NCI-H69 (cell line): ENCODE results near the gene TP53BP2.

Experiments
- DNase-seq: peaks from one replicate; lab custom pipeline; 2025; lab: John Stamatoyannopoulos, UW

Gene TP53BP2

DNA sequence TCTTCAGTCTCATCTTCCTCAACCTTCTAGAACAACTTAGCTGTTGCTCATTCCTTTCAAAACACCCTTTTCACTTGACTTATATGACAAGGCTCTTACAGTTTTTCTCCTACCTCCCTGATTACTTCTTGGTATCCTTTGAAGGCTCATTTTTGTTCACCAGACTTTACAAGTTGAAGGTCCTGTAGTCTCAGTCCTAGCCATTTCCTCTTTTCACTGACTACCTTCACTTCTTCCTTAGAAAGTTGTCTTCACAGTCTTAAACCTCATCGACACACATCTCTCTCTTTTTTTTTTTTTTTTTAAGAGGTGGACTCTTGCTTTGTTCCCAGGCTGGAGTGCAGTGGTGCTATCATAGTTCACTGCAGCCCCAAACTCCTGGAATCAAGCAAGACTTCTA lies 6.6 kb upstream of the TP53BP2 start:
- no peak for DNase-seq

- DNase-seq, result no peak
Measured at GRCh38 chr1:223849352-223850254, 3.9 kb upstream of the TP53BP2 start.

GRCh38 chr1:223848536-223848935 lies 2.8 kb upstream of the TP53BP2 start:
- DNase-seq, result no peak

- DNase-seq, result no peak
Measured at GRCh38 chr1:223847781-223848345, 2.1 kb upstream of the TP53BP2 start.

DNA sequence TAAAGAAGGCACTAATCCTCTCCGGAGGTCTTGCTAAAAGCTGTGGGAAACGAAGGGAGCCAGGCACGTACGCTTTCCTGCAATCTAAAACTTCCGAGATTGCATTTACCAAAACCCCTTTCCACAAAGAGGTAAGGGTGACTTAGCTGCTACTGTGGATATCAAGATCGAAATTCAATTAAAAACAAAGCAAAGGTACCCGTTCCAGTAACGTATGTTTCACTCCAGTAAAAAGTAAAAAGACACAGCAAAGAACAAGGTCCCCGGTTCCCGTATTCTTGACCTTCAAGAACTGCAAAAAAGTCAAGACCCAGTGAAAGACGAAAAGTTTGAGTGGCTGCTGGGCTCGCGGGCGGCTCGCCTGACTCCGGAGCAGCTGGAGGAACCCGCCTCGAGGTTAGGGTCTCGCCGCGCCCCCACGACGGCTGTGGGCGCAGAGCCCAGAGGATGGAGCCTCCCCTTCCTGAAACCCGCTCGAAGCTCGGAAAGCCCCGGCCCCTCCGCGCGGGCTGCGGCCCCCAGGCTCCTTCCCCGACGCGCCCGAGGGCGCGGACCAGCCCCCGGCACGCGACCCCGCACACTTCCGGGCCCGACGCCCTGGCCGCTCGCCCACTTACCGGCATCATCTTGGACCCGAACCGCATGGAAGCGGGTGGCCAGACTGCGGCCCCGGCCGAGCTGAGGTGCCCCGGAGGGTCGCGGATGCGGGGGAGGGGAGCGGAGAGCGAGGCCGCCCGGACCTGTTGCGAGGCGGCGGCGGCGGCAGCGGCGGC lies 524 bp downstream of the TP53BP2 start:
- DNase-seq, result peak; percentile 87

- DNase-seq, result no peak
Measured at GRCh38 chr1:223844787-223845036, 1.0 kb downstream of the TP53BP2 start.

DNA sequence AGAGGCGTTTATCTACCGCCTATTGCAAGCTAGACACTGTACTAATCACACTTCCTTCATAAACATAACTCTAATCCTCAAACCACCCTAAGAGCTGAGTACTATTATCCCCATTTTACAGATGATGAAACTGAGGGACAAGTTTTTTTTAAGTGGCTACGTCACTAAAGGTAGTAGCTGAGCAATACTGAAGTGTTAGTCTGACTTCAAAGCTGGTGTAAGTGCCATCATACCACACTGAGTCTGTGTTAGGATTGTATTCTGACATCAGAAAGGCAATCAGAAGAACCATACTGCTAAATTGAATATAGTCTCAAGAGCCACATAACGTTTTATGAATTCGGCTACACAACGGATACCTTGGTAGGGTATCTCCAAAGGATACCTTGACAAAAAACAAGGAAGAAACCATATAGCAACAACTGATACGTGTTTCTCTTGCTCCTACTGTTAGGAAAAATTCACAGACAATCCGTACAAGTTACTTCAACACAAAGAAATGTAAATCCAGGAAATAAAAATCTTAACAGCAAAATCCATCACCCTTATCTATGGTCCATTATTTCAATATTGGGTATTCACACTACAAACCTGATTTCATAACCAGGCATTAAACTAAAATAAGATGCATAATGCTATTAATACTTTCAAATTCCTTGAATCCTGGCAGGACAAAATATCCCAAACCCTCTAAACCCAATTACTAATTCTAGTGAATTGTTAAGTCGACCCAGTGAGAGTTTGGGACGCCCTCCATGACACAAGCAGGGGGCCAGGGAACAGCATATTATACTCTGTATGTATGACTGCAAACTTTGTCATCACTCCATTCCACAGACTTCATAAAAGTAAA lies 1.6 kb downstream of the TP53BP2 start:
- peak; percentile 51 for DNase-seq

DNA sequence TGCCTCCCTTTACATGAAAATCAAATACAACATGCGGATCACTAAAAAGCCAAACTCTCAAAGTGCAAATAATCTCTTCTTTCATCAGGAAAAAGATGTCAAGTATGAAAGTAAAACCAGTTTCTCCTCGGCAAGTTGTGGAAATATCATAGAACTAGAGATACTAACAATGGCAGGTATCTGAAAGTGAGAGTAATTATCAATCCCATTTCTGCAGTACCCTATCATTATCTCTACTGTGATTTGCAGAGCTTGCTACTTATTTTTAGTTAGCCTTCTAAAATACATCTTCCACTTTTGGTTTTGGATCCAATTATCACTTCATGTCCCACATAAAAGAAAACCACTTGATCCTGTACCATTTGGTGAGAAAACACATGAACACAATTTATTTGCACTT lies 3.0 kb downstream of the TP53BP2 start:
- DNase-seq, result peak; percentile 62

- peak; percentile 30 for DNase-seq
Measured at GRCh38 chr1:223841977-223842623, 3.6 kb downstream of the TP53BP2 start.

DNA sequence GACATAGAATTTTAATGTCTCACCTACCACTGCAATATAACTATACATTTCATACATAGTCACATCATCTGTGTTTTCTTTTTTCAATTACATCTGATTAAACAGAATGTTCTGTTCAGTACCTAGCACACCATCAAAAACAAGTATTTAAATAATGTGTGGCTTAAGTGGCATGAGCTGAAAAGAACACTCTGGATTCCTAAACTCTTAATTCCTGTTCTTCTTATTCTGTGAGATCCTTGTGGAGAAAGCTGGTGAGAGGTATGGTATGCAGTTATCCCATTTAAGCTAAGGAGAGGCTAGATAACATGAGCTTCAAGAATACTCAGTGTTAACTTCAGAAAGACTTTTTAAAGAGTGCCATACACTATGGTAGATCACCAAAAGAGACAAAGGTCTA lies 5.5 kb downstream of the TP53BP2 start:
- no peak for DNase-seq

DNA sequence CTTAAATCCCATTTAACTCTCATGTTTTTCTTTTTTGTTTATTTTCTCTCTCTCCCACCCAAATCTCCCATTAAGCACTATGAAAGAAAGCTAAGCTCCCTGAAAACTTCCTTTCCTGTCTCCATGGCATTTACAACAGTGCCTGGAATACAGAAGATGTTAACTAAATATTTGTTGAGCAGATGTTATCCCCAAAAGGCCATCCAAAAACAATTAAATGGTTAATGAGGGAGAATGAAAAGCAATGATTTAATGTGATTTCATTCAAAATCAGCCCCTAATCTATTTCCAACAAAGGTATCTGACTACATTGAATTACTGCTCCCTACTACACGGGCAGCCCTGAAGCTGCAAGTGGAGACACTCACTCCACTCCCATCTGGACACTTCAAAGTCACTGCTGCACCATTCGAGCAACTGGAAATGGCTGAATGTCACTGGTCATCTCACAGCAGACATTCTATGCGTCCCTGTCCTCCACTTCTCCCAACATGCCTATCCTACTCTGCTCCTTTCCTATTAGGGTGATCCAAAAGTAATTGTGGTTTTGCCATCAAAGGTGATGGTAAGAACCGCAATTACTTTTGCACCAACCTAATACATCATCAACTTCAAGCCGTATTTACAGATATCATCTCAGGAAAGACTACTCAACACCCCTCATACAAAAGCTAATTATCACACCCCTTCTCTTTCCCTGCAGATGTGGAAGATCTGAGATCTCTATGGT lies 7.5 kb downstream of the TP53BP2 start:
- DNase-seq, result peak; percentile 79

DNA sequence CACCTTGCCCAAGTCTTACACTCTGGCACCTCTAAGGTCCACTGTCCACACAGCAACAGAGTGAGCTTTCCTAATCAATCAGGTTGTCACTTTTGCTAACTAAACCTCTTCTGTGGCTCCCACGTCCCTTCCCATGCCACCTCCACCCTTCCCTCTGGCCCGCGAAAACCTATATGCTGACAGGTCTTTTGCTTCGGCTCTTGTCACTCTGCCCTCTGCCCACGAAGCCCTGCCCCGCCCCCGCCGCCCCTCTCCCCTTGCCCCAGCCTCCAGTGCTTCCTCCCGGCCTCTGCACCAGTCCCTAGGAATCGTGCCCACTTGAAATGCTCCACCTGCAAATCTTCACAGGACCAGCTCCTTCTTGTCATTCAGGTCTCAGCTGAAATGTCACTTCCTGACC lies 8.1 kb downstream of the TP53BP2 start:
- DNase-seq, result no peak

DNA sequence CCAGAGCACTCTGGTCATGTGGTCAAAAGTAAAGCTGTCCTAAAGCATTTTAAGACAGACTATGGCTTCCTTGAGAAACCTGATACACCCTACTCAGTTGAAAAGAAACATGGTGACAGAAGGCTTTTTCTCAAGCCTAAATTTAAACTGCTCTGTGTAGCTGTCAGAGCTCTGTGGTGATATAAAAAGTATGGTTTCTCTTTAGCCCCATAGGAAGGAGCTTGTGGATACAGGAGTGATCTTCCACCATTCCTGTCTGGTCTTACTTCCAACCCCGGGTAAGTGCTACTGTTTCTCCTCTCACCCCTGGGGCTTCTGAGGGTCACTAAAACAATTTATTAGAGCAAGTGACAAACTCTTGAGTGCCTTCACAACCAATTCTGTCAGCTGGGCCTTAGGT lies 8.5 kb downstream of the TP53BP2 start:
- DNase-seq, result peak; percentile 67

DNA sequence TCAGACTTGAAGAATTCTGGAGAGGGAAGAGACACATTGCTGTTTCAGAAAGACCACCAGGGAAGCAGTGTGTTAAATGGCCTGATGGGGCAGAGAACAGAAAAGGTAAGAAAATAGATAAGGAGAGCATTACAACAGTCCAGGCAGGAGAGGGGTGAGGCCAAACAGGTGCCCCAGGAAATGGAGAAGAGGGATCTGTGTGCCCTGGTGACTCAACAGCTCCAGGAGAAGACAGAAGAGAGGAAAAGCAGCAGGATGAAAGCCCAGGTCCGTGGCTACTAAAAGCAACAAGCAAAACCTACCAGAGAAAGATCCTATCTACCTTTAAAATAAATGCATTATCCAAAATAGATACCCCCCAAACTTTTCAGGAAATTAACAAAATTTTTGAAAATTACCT lies 9.2 kb downstream of the TP53BP2 start:
- peak; percentile 8 for DNase-seq

- DNase-seq, result no peak
Measured at GRCh38 chr1:223835754-223836153, 10.0 kb downstream of the TP53BP2 start.

GRCh38 chr1:223834660-223835263 lies 11.0 kb downstream of the TP53BP2 start:
- DNase-seq, result no peak

DNA sequence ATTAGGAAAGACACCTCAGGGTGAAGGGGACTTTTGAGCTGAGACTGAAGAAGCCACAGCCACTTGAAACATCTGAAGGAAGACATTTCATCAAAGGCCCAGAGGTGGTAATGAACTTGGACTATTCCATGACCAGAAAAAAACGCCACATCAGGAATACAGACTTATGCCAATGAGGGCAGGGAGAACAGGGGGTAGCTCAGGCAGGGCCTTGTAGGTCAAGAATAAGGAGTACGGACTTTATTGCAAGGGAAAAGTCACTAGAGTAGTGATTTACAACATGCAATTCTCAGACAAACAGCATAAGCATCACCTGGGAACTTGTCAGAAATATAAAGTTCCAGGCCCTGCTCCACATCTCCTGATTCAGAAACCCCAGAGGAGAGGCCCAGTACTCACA lies 11.8 kb downstream of the TP53BP2 start:
- no peak for DNase-seq

- DNase-seq, result no peak
Measured at GRCh38 chr1:223832637-223832943, 13.2 kb downstream of the TP53BP2 start.

DNA sequence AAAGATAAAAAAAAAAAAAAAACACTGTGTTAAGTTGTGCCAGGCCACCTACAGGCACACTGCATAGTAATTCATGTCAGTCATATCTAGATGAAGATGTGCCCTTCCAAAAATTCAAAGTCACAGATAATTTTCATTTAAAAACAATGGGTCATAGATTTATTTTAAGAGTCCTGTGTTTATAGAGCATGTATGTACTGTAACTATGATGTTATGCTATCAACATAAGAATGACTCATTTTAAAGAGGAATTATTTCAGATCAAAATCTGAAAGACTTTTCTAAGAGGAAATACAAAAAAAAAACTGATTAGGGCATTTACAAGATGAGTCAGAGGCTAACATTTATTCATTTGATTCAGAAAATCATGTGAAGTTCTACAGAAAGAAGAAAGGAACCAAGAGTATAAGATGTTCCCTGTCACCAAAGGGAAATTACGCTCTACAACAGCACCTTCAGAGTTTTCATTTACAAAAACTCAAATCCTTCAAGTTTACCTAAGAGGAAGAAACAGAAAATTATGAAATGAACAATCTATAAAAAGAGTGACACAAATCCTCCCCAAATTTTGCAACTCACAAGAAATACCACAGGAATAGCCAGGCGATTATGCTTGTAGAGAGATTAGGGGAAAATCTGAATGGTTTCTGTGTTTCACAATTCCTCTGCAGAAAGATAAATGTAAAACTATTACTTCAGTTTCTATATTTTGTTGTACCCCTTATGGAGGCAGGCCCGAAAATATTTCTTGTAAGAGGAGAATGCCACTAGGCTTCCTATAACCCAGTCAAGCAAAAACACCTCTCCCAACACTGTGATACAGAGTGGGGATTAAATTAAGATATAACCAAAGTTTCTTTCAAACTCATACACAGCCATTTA lies 13.8 kb downstream of the TP53BP2 start:
- DNase-seq, result no peak

DNA sequence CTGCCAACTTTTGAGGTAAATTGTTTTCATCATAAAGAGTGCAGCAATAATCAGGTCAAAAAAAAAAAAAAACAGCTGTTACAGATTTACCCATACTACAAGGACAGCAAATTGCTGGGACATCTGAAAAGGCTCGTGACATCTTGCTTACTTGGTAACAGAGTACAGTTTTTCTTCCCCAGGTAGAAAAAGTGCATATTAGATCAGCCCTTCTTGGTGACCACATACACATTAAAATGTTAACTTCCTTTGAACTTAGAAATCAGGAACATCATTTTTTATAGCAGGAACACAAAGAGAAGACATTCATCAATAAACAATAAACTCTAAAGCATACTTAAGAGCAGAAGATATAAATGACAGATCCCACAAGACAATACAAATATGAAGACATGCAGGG lies 16.1 kb downstream of the TP53BP2 start:
- DNase-seq, result no peak
